NT2/D1 (cell line): ENCODE measurements around the gene MPRIP.

Experiments
- SUZ12 ChIP-seq: IDR thresholded peaks from 2 replicates; pipeline ENCODE4 v1.6.1; 2011; ENCODE audit not compliant: insufficient read length, insufficient read depth; ENCODE audit errors: extremely low read depth
- YY1 ChIP-seq: IDR thresholded peaks from 2 replicates; pipeline ENCODE4 v1.6.1; 2011; ENCODE audit not compliant: insufficient read length, insufficient read depth
- ZNF274 ChIP-seq: IDR thresholded peaks from 2 replicates; pipeline ENCODE4 v1.6.1; 2011; ENCODE audit warnings: mild to moderate bottlenecking, low read depth, low read length

- no peak for TF ChIP-seq YY1
- no peak for TF ChIP-seq SUZ12
- TF ChIP-seq ZNF274, result no peak
Measured at GRCh38 chr17:17052462-17053221, 10.4 kb downstream of the MPRIP start.
